Stomach (tissue), 9 donors: ENCODE measurements around the gene ZNG1F. TPM values are rescaled to one million over a fixed set of nuclear protein-coding genes. Genes with fewer than 3 reads are reported as not detected.
"Not testable (repeated sequence)": the region's sequence is repeated elsewhere in the genome, so short reads cannot be mapped to it uniquely, and the experiment has no call there.

ENCODE experiments used
- DNase-seq, 2 donors: peaks; one replicate each; pipeline versions ENCODE4 v3.0.0 to v3.0.0-alpha.2; 2013 to 2019
- H3K27ac ChIP-seq, 5 donors: fragments of 200-600 bp in 4 of 5; sonication (generic) in 4 of 5; one replicate each; pipeline ENCODE4 v1.5.1; 2013 to 2019; ENCODE audit warnings: mild to moderate bottlenecking in 1 of 5, moderate library complexity in 1 of 5
- H3K27me3 ChIP-seq, 3 donors: fragments of 200-600 bp; sonication (generic); one replicate each; pipeline ENCODE4 v1.5.1; 2017 to 2019; ENCODE audit warnings: mixed run types in 1 of 3
- H3K36me3 ChIP-seq, 4 donors: fragments of 200-600 bp; sonication (generic); 1 replicate in 3 of 4; 2 replicates in 1 of 4; pipeline ENCODE4 v1.5.1; 2016 to 2019
- H3K4me1 ChIP-seq, 4 donors: fragments of 200-600 bp; sonication (generic); one replicate each; pipeline ENCODE4 v1.5.1; 2016 to 2019
- H3K4me3 ChIP-seq, 4 donors: fragments of 200-600 bp; sonication (generic) in 3 of 4; one replicate each; pipeline ENCODE4 v1.5.1; 2016 to 2019; ENCODE audit warnings: mild to moderate bottlenecking in 1 of 4
- H3K9me3 ChIP-seq, 4 donors: fragments of 200-600 bp; sonication (generic); one replicate each; pipeline ENCODE4 v1.5.1; 2016 to 2019
- CTCF ChIP-seq, 7 experiments: fragments of 450-650 bp in 4 of 7; fragments of 200-600 bp in 3 of 7; sonication (generic) in 3 of 7; IDR thresholded peaks; one replicate each; pipeline ENCODE4 v1.5.1; 2016 to 2019; ENCODE audit warnings: antibody characterized with exemption in 7 of 7, control low read depth in 2 of 7, mild to moderate bottlenecking in 1 of 7
- EP300 ChIP-seq: sonication (generic); formaldehyde crosslinking; IDR thresholded peaks from one replicate; pipeline ENCODE4 v1.6.1; 2017; ENCODE audit warnings: antibody characterized with exemption
- POLR2A ChIP-seq, 4 donors: fragments of 450-650 bp; IDR thresholded peaks; one replicate each; pipeline ENCODE4 v1.6.1; 2016; ENCODE audit warnings: antibody characterized with exemption in 4 of 4, control low read depth in 2 of 4, mild to moderate bottlenecking in 1 of 4, moderate library complexity in 1 of 4
- POLR2AphosphoS5 ChIP-seq, 3 donors: sonication (generic); formaldehyde crosslinking; IDR thresholded peaks; one replicate each; pipeline ENCODE4 v1.6.1; 2016; ENCODE audit warnings: antibody characterized with exemption in 3 of 3
- WGBS, 5 donors: extraction: QIAGEN DNeasy Blood & Tissue Kit in 3 of 5; methylation state at CpG; one replicate each; pipeline versions ENCODE4 v1.1.5 to v1.1.7; 2013 to 2018; 5-methylcytosine and 5-hydroxymethylcytosine counted together
- intact Hi-C: fragments of 100-400 bp; cut with DNase I; formaldehyde crosslinking; loops from one replicate; pipeline ENCODE4 v1.15.1; 2023; ENCODE audit warnings: low total_unique reads
- polyA plus RNA-seq, 3 donors: library from polyadenylated mRNA; stranded (reverse); fragments of 200-250 nt; gene quantifications; one replicate each; pipeline ENCODE4 v1.2.3, GENCODE V29; 2013
- total RNA-seq, 5 donors: library from RNA; depleted of rRNA; stranded (reverse); fragments of >200 nt; gene quantifications; one replicate each; pipeline versions ENCODE4 v1.1.0 to v1.2.3, GENCODE V29; 2014 to 2016
- donor health status: healthy with polysubstance abuse.
- donor health status: Bipolar disorder and iron deficiency.
- donor health status: healthy.

Gene ZNG1F
- total and polyA plus RNA-seq, 8 donors = 3.7 to 31.2 (median 16.5) TPM; not detected in 1

GRCh38 chr9:41229408-41230401 lies 40.6 kb upstream of the ZNG1F start:
- no peak overlapping the region for H3K4me3 ChIP-seq
- H3K27ac ChIP-seq = no peak overlapping the region
- TF ChIP-seq EP300 (no peak), POLR2A (IDR thresholded peaks at IDR 0.05) (peak in 1 of 4 donors; percentile 32), POLR2AphosphoS5 (IDR thresholded peaks at IDR 0.05) (no peak), CTCF (IDR thresholded peaks at IDR 0.05) (no peak)
- intact Hi-C loops = no loop called here
- peaks cover 0 to 14% (median 0%) of the 10 kb centered on the region in 3 donors for H3K27me3 ChIP-seq
- no peaks in the 10 kb centered on the region for H3K36me3 ChIP-seq
- H3K4me1 ChIP-seq = no peaks in the 10 kb centered on the region
- WGBS, 5 donors = 57 to 64% (median 61%) methylated on average over 7 of the region's 7 CpGs
- peak in 1 of 2 donors; percentile 27 for DNase-seq
- H3K9me3 ChIP-seq = peaks cover 3 to 26% (median 18%) of the 10 kb centered on the region in 4 donors

GRCh38 chr9:41219831-41220230 lies 30.7 kb upstream of the ZNG1F start:
- H3K4me3 ChIP-seq, H3K9me3 ChIP-seq, H3K27me3 ChIP-seq, intact Hi-C loops, H3K27ac ChIP-seq, DNase-seq, H3K4me1 ChIP-seq, H3K36me3 ChIP-seq: not testable (repeated sequence)
- 67 to 77% (median 74%) methylated on average over 1 to 3 of the region's 4 CpGs; no CpG with 5 or more reads in 1 of the 5 donors for WGBS, 5 donors

GRCh38 chr9:41188439-41188838 lies 678 bp downstream of the ZNG1F start:
- H3K36me3 ChIP-seq, H3K4me3 ChIP-seq, H3K27me3 ChIP-seq, H3K27ac ChIP-seq, H3K4me1 ChIP-seq, DNase-seq, H3K9me3 ChIP-seq, intact Hi-C loops: not testable (repeated sequence)
- WGBS, 5 donors = no CpG with 5 or more reads among the region's 11 CpGs

GRCh38 chr9:41174994-41175393 lies 14.1 kb downstream of the ZNG1F start:
- H3K4me1 ChIP-seq, DNase-seq, H3K27me3 ChIP-seq, H3K36me3 ChIP-seq, H3K9me3 ChIP-seq, intact Hi-C loops, H3K27ac ChIP-seq, H3K4me3 ChIP-seq: not testable (repeated sequence)
- 21 to 76% (median 61%) methylated on average over 1 to 4 of the region's 4 CpGs for WGBS, 5 donors

GRCh38 chr9:41150116-41150515 lies 39.0 kb downstream of the ZNG1F start:
- not testable (repeated sequence) for H3K4me1 ChIP-seq, DNase-seq
- 85 to 96% (median 90%) methylated on average over 2 to 12 of the region's 18 CpGs for WGBS, 5 donors

GRCh38 chr9:41141878-41142277 lies 47.2 kb downstream of the ZNG1F start:
- 80 to 100% (median 98%) methylated on average over 2 of the region's 2 CpGs for WGBS, 5 donors
- H3K27ac ChIP-seq, H3K4me3 ChIP-seq, DNase-seq, H3K9me3 ChIP-seq, H3K36me3 ChIP-seq, intact Hi-C loops, H3K4me1 ChIP-seq, H3K27me3 ChIP-seq: not testable (repeated sequence)

More at GRCh38 chr9:41150116-41150515, 39.0 kb downstream of the ZNG1F start:
- H3K36me3 ChIP-seq, intact Hi-C loops, H3K27me3 ChIP-seq, H3K4me3 ChIP-seq, H3K9me3 ChIP-seq, H3K27ac ChIP-seq: not testable (repeated sequence)

GRCh38 chr9:41128581-41128980 lies 60.5 kb downstream of the ZNG1F start, which contains the start of gene FOXD4L6:
Gene FOXD4L6, minus strand, starts transcription at chr9:41128681. Its CDS starts 298 bp downstream, at chr9:41128383.
- H3K9me3 ChIP-seq, H3K4me1 ChIP-seq, intact Hi-C loops, H3K36me3 ChIP-seq, H3K27ac ChIP-seq, H3K27me3 ChIP-seq, H3K4me3 ChIP-seq, DNase-seq: not testable (repeated sequence)
- WGBS, 5 donors = 100% methylated on average over 1 of the region's 15 CpGs; no CpG with 5 or more reads in 3 of the 5 donors

- H3K36me3 ChIP-seq, H3K27ac ChIP-seq, intact Hi-C loops, H3K4me1 ChIP-seq, H3K4me3 ChIP-seq, DNase-seq, H3K9me3 ChIP-seq: not testable (repeated sequence)
- H3K27me3 ChIP-seq = peaks cover 0 to 17% (median 0%) of the 10 kb centered on the region in 3 donors
- 3 to 11% (median 9%) methylated on average over 8 to 9 of the region's 45 CpGs; no CpG with 5 or more reads in 2 of the 5 donors for WGBS, 5 donors
Observed at GRCh38 chr9:41126746-41127446, 62.2 kb downstream of the ZNG1F start.

GRCh38 chr9:41125936-41126335 lies 63.2 kb downstream of the ZNG1F start:
- H3K27me3 ChIP-seq = peaks cover 0 to 17% (median 0%) of the 10 kb centered on the region in 3 donors
- H3K27ac ChIP-seq, H3K36me3 ChIP-seq, DNase-seq, H3K4me1 ChIP-seq, H3K4me3 ChIP-seq, H3K9me3 ChIP-seq, intact Hi-C loops: not testable (repeated sequence)
- WGBS, 5 donors = 4 to 40% (median 14%) methylated on average over 2 to 3 of the region's 3 CpGs

GRCh38 chr9:41125109-41125658 lies 63.9 kb downstream of the ZNG1F start:
- peaks cover 0 to 18% (median 0%) of the 10 kb centered on the region in 3 donors for H3K27me3 ChIP-seq
- H3K27ac ChIP-seq, H3K36me3 ChIP-seq, DNase-seq, H3K9me3 ChIP-seq, intact Hi-C loops, H3K4me3 ChIP-seq, H3K4me1 ChIP-seq: not testable (repeated sequence)
- no CpG with 5 or more reads among the region's 21 CpGs for WGBS, 5 donors
